ENCODE data around the gene DIP2C. TPM values are rescaled to one million over a fixed set of nuclear protein-coding genes. Genes with fewer than 3 reads are reported as not detected.

Gene DIP2C
- polyA plus RNA-seq, 3 donors, result 0.11 TPM; not detected in 2

DNA sequence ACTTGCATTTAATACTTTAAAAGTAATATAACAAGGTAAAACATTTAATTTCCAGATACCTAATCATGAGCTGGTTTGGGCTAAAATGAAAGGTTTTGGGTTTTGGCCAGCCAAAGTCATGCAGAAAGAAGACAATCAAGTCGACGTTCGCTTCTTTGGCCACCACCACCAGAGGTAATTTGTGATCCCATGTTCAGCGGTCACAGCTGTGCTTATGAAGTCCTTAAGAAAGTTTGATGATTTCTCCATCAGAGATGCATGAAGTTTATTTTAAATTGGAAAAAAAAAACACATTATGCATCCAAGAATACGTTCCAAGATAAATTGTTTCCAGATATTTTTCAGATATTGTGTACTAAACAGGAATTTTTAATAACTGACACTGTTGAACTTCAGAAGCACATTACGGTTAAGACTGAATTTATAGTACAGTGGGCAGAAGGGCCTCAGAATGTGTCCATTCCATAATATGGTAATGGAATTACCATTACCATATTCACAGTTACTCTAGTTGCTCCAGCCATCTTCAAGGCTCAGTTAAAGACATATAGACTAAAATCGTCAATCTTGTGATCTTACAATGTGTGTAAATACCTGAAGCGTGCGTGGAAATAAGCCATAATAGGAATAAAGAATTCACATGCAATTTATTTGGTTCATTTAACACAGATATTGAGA lies 447.4 kb downstream of the DIP2C start:
- Histone ChIP-seq H3K4me3 (replicated peaks in 1 of 3; ENCODE audit: low read depth in 2 of 3, low read length in 3 of 3) (no peak overlapping the region), H3K79me2 (ENCODE audit: insufficient read depth, low read length) (no peaks in the 10 kb centered on the region), H2AFZ (ENCODE audit: insufficient read depth, low read depth, low read length, poor library complexity, severe bottlenecking) (no peak overlapping the region), H4K20me1 (ENCODE audit: insufficient read depth, low read length) (no peaks in the 10 kb centered on the region), H3K27me3 (ENCODE audit: control insufficient read depth in 2 of 2, insufficient read depth in 2 of 2, low read length in 2 of 2) (no peaks in the 10 kb centered on the region), H3K4me1 (ENCODE audit: control insufficient read depth in 1 of 2, insufficient read depth in 2 of 2, low read length in 2 of 2) (no peaks in the 10 kb centered on the region), H3K36me3 (replicated peaks in 1 of 2; ENCODE audit: control insufficient read depth in 1 of 2, insufficient read depth in 2 of 2, low read length in 2 of 2) (peaks cover 16 to 57% of the 10 kb centered on the region in 2 donors), H3K27ac (ENCODE audit: low read depth in 1 of 2, low read length in 2 of 2) (no peak overlapping the region), H3K9me3 (replicated peaks in 1 of 2; ENCODE audit: control insufficient read depth in 1 of 2, insufficient read depth in 1 of 2, low read length in 2 of 2) (no peaks in the 10 kb centered on the region), H3K4me2 (replicated peaks; ENCODE audit: extremely low read depth, low read length, poor library complexity, severe bottlenecking) (no peak overlapping the region), H3K9ac (ENCODE audit: insufficient read depth, low read length, poor library complexity, severe bottlenecking) (no peak overlapping the region)
- Mint-ChIP-seq H3K27ac (no peak overlapping the region), H3K36me3 (peaks cover 40 to 42% of the 10 kb centered on the region in 2 donors), H3K4me3 (no peak overlapping the region), H3K27me3 (ENCODE audit: low read depth in 3 of 3) (peaks cover 0 to 2% (median 0%) of the 10 kb centered on the region in 3 donors), H3K4me1 (no peaks in the 10 kb centered on the region), H3K9me3 (no peaks in the 10 kb centered on the region)
- TF ChIP-seq, protein P1, sequence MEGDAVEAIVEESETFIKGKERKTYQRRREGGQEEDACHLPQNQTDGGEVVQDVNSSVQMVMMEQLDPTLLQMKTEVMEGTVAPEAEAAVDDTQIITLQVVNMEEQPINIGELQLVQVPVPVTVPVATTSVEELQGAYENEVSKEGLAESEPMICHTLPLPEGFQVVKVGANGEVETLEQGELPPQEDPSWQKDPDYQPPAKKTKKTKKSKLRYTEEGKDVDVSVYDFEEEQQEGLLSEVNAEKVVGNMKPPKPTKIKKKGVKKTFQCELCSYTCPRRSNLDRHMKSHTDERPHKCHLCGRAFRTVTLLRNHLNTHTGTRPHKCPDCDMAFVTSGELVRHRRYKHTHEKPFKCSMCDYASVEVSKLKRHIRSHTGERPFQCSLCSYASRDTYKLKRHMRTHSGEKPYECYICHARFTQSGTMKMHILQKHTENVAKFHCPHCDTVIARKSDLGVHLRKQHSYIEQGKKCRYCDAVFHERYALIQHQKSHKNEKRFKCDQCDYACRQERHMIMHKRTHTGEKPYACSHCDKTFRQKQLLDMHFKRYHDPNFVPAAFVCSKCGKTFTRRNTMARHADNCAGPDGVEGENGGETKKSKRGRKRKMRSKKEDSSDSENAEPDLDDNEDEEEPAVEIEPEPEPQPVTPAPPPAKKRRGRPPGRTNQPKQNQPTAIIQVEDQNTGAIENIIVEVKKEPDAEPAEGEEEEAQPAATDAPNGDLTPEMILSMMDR (IDR thresholded peaks at IDR 0.05), result no peak
- no peak for DNase-seq
- no CpG with 5 or more reads among the region's 9 CpGs for WGBS (ENCODE audit: insufficient coverage)
- intact Hi-C loops (cut with micrococcal nuclease), result no loop called here

GRCh38 chr10:241451-241850 lies 448.0 kb downstream of the DIP2C start:
- Histone ChIP-seq H3K4me3 (replicated peaks in 1 of 3; ENCODE audit: low read depth in 2 of 3, low read length in 3 of 3) (no peak overlapping the region), H3K79me2 (ENCODE audit: insufficient read depth, low read length) (no peaks in the 10 kb centered on the region), H3K4me1 (ENCODE audit: control insufficient read depth in 1 of 2, insufficient read depth in 2 of 2, low read length in 2 of 2) (no peaks in the 10 kb centered on the region), H3K36me3 (replicated peaks in 1 of 2; ENCODE audit: control insufficient read depth in 1 of 2, insufficient read depth in 2 of 2, low read length in 2 of 2) (peaks cover 10 to 56% of the 10 kb centered on the region in 2 donors), H2AFZ (ENCODE audit: insufficient read depth, low read depth, low read length, poor library complexity, severe bottlenecking) (no peak overlapping the region), H3K9ac (ENCODE audit: insufficient read depth, low read length, poor library complexity, severe bottlenecking) (no peak overlapping the region), H3K4me2 (replicated peaks; ENCODE audit: extremely low read depth, low read length, poor library complexity, severe bottlenecking) (no peak overlapping the region), H3K9me3 (replicated peaks in 1 of 2; ENCODE audit: control insufficient read depth in 1 of 2, insufficient read depth in 1 of 2, low read length in 2 of 2) (no peaks in the 10 kb centered on the region), H3K27me3 (ENCODE audit: control insufficient read depth in 2 of 2, insufficient read depth in 2 of 2, low read length in 2 of 2) (no peaks in the 10 kb centered on the region), H3K27ac (ENCODE audit: low read depth in 1 of 2, low read length in 2 of 2) (no peak overlapping the region), H4K20me1 (ENCODE audit: insufficient read depth, low read length) (no peaks in the 10 kb centered on the region)
- Mint-ChIP-seq H3K27me3 (ENCODE audit: low read depth in 3 of 3) (peaks cover 0 to 2% (median 0%) of the 10 kb centered on the region in 3 donors), H3K9me3 (no peaks in the 10 kb centered on the region), H3K36me3 (peaks cover 36 to 38% of the 10 kb centered on the region in 2 donors), H3K27ac (no peak overlapping the region), H3K4me1 (no peaks in the 10 kb centered on the region), H3K4me3 (no peak overlapping the region)
- intact Hi-C loops (cut with micrococcal nuclease), result no loop called here
- TF ChIP-seq, protein P1 (IDR thresholded peaks at IDR 0.05), result no peak
- 92% methylated on average over 4 of the region's 6 CpGs for WGBS (ENCODE audit: insufficient coverage)
- DNase-seq, result no peak

Data from CD14-positive monocyte (primary cell).